Peyer's patch (tissue), 4 donors: ENCODE results near the gene ECT2.

Experiments used
- CTCF ChIP-seq, 6 experiments: fragments of 450-650 bp in 4 of 6; fragments of 200-600 bp in 2 of 6; sonication (generic) in 1 of 6; IDR thresholded peaks; one replicate each; pipeline ENCODE4 v1.5.1; 2017 to 2019; ENCODE audit warnings: antibody characterized with exemption in 6 of 6, mild to moderate bottlenecking in 3 of 6, moderate library complexity in 1 of 6
- POLR2A ChIP-seq, 2 donors: fragments of 450-650 bp; IDR thresholded peaks; one replicate each; pipeline ENCODE4 v1.5.1; 2017; ENCODE audit warnings: antibody characterized with exemption in 2 of 2, mild to moderate bottlenecking in 2 of 2, moderate library complexity in 2 of 2

GRCh38 chr3:172739462-172739861 lies 11.1 kb upstream of the ECT2 start:
- TF ChIP-seq CTCF (IDR thresholded peaks at IDR 0.05) (no peak), POLR2A (IDR thresholded peaks at IDR 0.05) (no peak)
